Ovary (tissue), 3 donors: ENCODE results near the gene PROM2.
"Not testable (repeated sequence)": the region's sequence is repeated elsewhere in the genome, so short reads cannot be mapped to it uniquely, and the experiment has no call there.

Source experiments
- EP300 ChIP-seq: sonication (generic); formaldehyde crosslinking; IDR thresholded peaks from one replicate; pipeline ENCODE4 v1.6.1; 2017; ENCODE audit warnings: antibody characterized with exemption
- TF ChIP-seq, protein P1 (sequence below), 3 donors: fragments of 450-650 bp in 2 of 3; fragments of 200-600 bp in 1 of 3; IDR thresholded peaks; one replicate each; pipeline versions ENCODE4 v1.5.1 to v1.8.0; 2016 to 2022; ENCODE audit warnings: antibody characterized with exemption in 3 of 3, mild to moderate bottlenecking in 1 of 3
- donor health status: DM: no; HTN: no; CAD: no.

DNA sequence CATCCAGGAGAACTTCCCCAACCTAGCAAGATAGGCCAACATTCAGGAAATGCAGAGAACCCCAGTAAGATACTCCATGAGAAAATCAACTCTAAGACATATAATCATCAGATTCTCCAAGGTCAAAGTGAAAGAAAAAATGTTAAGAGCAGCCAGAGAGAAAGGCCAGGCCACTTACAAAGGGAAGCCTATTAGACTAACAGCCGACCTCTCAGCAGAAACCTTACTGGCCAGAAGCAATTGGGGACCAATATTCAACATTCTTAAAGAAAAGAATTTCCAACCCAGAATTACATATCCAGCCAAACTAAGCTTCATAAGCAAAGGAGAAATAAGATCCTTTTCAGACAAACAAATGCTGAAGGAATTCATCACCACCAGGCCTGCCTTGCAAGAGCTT lies 32.2 kb upstream of the PROM2 start:
- TF ChIP-seq, protein P1, sequence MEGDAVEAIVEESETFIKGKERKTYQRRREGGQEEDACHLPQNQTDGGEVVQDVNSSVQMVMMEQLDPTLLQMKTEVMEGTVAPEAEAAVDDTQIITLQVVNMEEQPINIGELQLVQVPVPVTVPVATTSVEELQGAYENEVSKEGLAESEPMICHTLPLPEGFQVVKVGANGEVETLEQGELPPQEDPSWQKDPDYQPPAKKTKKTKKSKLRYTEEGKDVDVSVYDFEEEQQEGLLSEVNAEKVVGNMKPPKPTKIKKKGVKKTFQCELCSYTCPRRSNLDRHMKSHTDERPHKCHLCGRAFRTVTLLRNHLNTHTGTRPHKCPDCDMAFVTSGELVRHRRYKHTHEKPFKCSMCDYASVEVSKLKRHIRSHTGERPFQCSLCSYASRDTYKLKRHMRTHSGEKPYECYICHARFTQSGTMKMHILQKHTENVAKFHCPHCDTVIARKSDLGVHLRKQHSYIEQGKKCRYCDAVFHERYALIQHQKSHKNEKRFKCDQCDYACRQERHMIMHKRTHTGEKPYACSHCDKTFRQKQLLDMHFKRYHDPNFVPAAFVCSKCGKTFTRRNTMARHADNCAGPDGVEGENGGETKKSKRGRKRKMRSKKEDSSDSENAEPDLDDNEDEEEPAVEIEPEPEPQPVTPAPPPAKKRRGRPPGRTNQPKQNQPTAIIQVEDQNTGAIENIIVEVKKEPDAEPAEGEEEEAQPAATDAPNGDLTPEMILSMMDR (IDR thresholded peaks at IDR 0.05) = not testable (repeated sequence)
- not testable (repeated sequence) for TF ChIP-seq EP300
